NCI-H1105 (cell line): Measurements from ENCODE around the gene PKP3.

Source experiments
- DNase-seq: peaks from one replicate; lab custom pipeline; 2025; lab: John Stamatoyannopoulos, UW

The PKP3 gene

GRCh38 chr11:363948-364761 is 29.9 kb upstream of the PKP3 start:
- DNase-seq, result peak; percentile 94

DNA sequence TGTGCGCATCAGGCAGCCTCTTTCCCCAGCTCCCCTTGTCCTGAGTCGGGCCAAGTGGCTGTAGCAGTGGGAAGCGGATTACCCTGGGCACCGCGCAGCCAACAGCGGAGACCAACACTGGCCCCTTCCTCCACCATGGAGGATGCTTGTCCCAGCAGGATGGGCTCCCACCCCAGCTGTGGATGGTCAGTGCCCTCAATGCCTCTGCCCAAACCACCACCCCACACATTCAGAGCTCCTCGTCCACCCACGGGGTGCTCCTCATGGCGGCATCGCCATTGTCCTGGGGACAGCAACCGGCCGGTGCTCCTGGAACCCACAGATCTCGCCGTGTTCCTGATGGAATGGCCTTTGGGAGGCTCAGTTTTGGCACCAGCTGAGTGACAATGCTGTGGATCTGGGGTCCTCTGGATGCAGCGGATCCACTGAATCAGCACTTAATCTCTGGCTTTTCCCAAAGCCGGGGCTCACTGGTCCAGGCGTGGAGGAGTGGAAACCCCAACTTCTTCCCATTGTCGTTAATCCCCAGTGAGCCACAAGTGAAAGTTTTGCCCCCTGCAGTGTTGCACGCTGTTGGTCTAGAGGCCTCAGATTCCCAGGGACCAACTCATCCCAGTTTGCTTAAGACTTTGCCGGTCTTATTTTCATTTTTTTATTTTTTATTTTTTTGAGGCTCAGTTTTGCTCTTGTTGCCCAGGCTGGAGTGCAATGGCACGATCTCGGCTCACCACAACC is 28.9 kb upstream of the PKP3 start:
- DNase-seq, result no peak

DNA sequence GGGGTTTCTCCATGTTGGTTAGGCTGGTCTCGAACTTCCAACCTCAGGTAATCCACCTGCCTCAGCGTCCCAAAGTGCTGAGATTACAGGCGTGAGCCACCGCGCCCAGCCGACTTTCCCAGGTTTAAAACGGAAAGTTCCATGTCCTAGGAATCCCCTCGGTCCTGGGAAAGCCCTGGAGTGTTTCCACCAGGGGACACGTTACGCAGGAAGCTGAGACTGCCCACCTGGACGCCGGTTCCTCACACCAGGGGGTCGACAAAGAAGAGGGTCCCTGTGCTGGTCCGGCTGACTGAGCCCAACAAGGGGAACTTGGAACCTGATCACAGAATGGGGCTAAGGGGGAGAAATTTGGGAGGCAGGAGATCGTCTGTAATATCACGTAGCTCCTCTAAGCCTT is 28.2 kb upstream of the PKP3 start:
- no peak for DNase-seq

- DNase-seq, result no peak
These were observed 26.0 kb upstream of the PKP3 start for GRCh38 chr11:367956-368413.

GRCh38 chr11:368414-369335 is 25.3 kb upstream of the PKP3 start:
- DNase-seq, result no peak

DNA sequence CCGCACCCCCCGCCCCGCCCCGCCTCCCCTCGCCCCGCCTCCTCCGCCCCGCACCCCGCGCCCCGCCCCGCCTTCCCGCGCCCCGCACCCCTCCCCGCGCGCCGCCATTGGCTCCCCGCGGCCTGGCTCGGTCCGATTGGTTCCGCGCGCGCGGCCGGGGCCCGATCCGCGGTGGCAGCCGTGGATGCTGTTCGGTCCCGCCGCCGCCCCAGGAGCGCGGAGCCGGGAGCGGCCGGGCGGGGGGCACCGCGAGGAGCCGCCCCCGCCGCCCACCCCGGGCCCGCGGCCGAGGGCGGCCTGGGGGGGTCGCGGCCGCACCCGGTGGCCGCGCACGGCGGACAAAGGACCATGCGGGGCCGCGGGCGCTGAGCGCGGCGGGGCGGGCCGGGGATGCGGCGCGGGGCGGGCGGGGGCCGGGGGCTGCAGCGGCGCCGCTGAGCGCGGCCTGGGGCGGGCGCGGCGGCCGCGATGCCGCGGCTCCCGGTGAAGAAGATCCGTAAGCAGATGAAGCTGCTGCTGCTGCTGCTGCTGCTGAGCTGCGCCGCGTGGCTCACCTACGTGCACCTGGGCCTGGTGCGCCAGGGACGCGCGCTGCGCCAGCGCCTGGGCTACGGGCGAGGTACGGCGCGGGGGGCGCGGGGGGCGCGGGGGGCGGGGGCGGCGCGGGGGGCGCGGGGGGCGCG is 24.5 kb upstream of the PKP3 start, which contains the start of gene B4GALNT4:
Gene B4GALNT4 (plus strand): TSS at position 164 of the 683 bp plus-strand sequence. CDS start 305 bp downstream, at position 469.
- DNase-seq, result peak; percentile 32

GRCh38 chr11:370070-370941 is 23.7 kb upstream of the PKP3 start:
- DNase-seq, result no peak

- DNase-seq, result no peak
These were observed 23.0 kb upstream of the PKP3 start for GRCh38 chr11:371051-371450.

DNA sequence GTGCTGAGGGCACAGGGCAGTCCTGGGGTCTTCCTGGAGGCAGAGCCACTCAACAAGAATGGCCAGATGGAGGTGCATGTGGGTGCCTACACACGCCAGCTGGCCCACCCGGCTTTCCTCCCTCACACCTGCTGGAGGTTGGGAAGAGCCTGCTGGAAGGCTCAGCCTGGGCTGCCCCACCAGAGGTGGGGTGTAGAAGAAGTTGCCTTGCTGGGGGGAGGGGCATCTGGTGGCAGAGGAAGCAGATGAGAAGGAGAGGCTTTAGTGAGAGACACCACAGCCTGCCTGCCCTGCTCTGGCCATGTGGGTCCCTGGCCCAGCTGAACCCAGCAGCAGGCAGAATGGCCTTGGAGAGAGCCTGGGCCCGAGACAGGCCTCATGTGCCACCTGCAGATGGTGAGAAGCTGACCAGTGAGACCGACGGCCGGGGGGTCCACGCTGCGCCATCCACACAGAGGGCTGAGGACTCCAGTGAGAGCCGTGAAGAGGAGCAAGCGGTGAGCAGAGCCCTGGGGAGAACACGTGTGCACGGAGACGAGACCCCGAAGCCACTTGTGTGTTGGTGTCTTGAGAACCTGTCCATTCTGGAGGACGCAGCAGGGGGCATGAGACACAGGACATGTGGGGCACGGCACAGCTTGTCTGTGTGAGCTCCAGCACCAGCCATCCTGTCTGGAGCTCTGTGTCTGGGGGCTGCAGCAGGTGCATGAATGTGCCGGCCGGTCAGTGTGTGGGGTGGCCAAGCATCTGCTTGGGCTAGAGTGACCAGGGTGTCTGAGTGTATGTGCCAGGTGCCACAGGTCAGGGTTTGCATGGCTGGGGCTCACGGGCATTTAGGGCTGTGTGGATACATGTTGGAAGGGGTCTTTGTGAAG is 22.1 kb upstream of the PKP3 start:
- DNase-seq, result no peak

GRCh38 chr11:372809-373715 is 20.9 kb upstream of the PKP3 start:
- DNase-seq, result no peak

DNA sequence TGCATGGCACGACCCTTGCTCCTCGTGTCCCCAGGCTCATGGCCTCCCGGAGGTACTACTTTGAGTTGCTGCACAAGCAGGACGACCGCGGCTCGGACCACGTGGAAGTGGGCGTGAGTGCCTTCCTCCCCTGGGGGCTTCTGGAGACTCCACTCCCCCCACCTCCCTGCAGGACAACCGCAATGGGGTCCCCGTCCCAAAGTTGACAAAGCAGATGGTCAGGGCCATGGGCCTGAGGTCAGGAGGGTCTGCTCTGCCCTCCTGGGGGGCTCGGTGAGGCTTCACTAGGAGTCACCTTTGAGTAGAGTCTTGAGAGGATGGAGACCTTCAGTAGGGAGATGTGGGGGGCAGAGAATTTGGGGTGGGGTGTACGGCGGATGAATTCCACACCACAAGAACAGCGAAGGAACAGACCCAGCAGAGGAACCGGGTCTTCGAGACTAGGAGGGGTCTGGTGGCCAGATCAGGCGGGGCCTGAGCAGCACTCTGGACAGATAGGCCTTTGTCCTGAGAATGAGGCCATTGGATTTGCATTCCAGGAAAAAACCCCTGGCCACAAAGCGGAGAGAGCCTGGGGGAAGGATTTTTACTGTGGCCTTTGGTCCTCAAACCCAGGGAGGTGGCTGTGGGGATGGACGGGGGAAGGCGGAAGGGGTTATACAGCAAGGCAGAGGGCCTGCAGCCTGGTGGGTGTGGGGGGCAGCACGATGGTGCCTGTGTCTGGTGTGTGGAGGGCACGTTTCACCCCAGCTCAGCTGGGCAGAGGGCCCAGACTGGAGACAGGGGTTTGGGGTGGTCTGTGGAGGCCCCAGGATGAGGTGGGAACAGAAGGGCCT is 20.1 kb upstream of the PKP3 start:
- DNase-seq, result no peak

DNA sequence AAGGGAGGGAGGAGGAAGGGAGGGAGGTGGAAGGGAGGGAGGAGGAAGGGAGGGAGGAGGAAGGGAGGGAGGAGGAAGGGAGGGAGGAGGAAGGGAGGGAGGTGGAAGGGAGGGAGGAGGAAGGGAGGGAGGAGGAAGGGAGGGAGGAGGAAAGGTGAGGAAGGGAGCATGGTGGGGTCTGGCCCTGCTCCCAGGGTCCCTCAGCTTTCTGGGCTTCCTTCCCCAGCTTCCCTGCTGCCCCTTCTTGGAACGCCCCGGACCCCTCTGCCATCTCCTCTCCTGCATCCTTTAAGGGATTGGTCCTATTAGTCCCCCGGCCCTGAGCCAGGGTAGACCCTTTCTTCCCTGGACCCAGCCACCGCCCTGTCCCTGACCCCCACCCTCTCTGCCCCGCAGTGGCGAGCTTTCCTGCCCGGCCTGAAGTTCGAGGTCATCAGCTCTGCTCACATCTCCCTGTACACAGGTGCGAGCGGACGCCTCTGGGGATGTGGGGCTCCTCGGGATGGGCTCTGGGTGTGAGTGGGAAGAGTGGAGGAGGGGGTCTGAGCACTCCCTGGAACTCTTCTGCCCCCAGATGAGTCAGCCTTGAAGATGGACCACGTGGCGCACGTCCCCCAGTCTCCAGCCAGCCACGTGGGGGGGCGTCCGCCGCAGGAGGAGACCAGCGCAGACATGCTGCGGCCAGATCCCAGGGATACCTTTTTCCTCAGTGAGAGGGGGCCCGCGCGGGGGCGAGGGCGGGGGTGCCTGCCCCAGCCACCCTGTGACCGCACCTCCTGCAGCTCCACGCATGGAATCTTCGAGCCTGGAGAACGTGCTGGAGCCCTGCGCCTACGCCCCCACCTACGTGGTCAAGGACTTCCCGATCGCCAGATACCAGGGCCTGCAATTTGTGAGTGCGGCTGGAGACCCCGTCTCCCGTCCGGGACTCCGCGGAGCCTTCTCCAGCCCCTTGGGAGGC is 18.7 kb upstream of the PKP3 start:
- DNase-seq, result no peak

GRCh38 chr11:376531-377173 is 17.4 kb upstream of the PKP3 start:
- DNase-seq, result no peak

- no peak for DNase-seq
These were observed 16.7 kb upstream of the PKP3 start for GRCh38 chr11:377174-377865.

GRCh38 chr11:377883-378500 is 16.0 kb upstream of the PKP3 start:
- DNase-seq, result no peak
